Endodermal cell (in vitro differentiated cells): ENCODE results near the gene EML4. TPM values are rescaled to one million over a fixed set of nuclear protein-coding genes. Genes with fewer than 3 reads are reported as not detected.

ENCODE experiments used
- DNase-seq: peaks from one replicate; pipeline ENCODE4 v3.0.0-alpha.2; 2017
- H3K27ac ChIP-seq: 2 replicates; pipeline ENCODE4 v1.5.1; 2013; ENCODE audit warnings: mild to moderate bottlenecking, low read depth, low read length, moderate library complexity
- H3K27me3 ChIP-seq: 2 replicates; pipeline ENCODE4 v1.6.1; 2013; ENCODE audit warnings: mild to moderate bottlenecking, low read length, moderate library complexity; ENCODE audit not compliant: insufficient read depth, control insufficient read depth, poor library complexity, severe bottlenecking
- H3K36me3 ChIP-seq: 2 replicates; pipeline ENCODE4 v1.7.0; 2013; ENCODE audit warnings: mild to moderate bottlenecking, low read length, moderate library complexity; ENCODE audit not compliant: control insufficient read depth, insufficient read depth
- H3K4me1 ChIP-seq: one replicate; pipeline ENCODE4 v1.7.0; 2013; ENCODE audit warnings: low read length; ENCODE audit not compliant: control insufficient read depth, insufficient read depth
- H3K4me3 ChIP-seq: 2 replicates; pipeline ENCODE4 v1.5.1; 2013; ENCODE audit warnings: mild to moderate bottlenecking, low read length, moderate library complexity
- H3K9ac ChIP-seq: 2 replicates; pipeline ENCODE4 v1.6.1; 2013; ENCODE audit warnings: mild to moderate bottlenecking, low read length, moderate library complexity; ENCODE audit not compliant: poor library complexity, severe bottlenecking; ENCODE audit errors: extremely low read depth
- H3K9me3 ChIP-seq: 2 replicates; pipeline ENCODE4 v1.6.1; 2013; ENCODE audit warnings: mild to moderate bottlenecking, low read length, moderate library complexity; ENCODE audit not compliant: control insufficient read depth
- H3K27ac Mint-ChIP-seq: 2 replicates; pipeline ENCODE4 v1.8.0; 2020; ENCODE audit warnings: mixed read lengths
- H3K27me3 Mint-ChIP-seq: 2 replicates; pipeline ENCODE4 v1.8.0; 2021; ENCODE audit warnings: mild to moderate bottlenecking, mixed read lengths; ENCODE audit not compliant: insufficient read depth
- H3K36me3 Mint-ChIP-seq: 2 replicates; pipeline ENCODE4 v1.8.0; 2020; ENCODE audit warnings: low read depth, mixed read lengths
- H3K4me1 Mint-ChIP-seq: 2 replicates; pipeline ENCODE4 v1.8.0; 2020; ENCODE audit warnings: mixed read lengths
- H3K4me3 Mint-ChIP-seq: 2 replicates; pipeline ENCODE4 v1.8.0; 2020; ENCODE audit warnings: mild to moderate bottlenecking, moderate library complexity, mixed read lengths
- H3K9me3 Mint-ChIP-seq: 2 replicates; pipeline ENCODE4 v1.8.0; 2020; ENCODE audit warnings: mild to moderate bottlenecking, mixed read lengths
- CTCF ChIP-seq: fragments of 200-600 bp; sonication (generic); conservative IDR thresholded peaks from 2 replicates; pipeline ENCODE4 v1.5.0; 2021; ENCODE audit warnings: antibody characterized with exemption, mild to moderate bottlenecking
- WGBS, 2 experiments: methylation state at CpG; one replicate each; pipeline versions ENCODE4 v1.1.5 to v1.1.7; 2013; ENCODE audit warnings: missing lambda C conversion rate in 2 of 2, mixed read lengths in 1 of 2; ENCODE audit not compliant: insufficient coverage in 1 of 2, insufficient read length in 1 of 2; 5-methylcytosine and 5-hydroxymethylcytosine counted together
- total RNA-seq, 2 donors: library from RNA; stranded (reverse); fragmentation: NEBNext Ultra II Directional in 1 of 2; extraction: Animal tissue kit (Norgen Biotek cat#: 25700) in 1 of 2; gene quantifications; 2 replicates in 1 of 2; 3 replicates in 1 of 2; pipeline ENCODE4 v1.2.1, GENCODE V29; 2021

EML4 gene
- total RNA-seq, 2 donors from 2014 or later: 84.6 to 90.9 TPM

- Mint-ChIP-seq H3K27ac (no peak overlapping the region), H3K4me3 (no peak overlapping the region), H3K36me3 (peaks cover 25% of the 10 kb centered on the region), H3K9me3 (peaks cover 5% of the 10 kb centered on the region), H3K4me1 (peaks cover 31% of the 10 kb centered on the region), H3K27me3 (no peaks in the 10 kb centered on the region)
- no peak for TF ChIP-seq CTCF
- Histone ChIP-seq H3K27me3 (no peaks in the 10 kb centered on the region), H3K9ac (no peak overlapping the region), H3K4me3 (no peak overlapping the region), H3K9me3 (peaks cover 7% of the 10 kb centered on the region), H3K4me1 (no peaks in the 10 kb centered on the region), H3K36me3 (peaks cover 11% of the 10 kb centered on the region), H3K27ac (no peak overlapping the region)
- WGBS, 2 experiments: 95 to 100% methylated on average over 1 to 3 of the region's 3 CpGs
- DNase-seq: no peak
These were observed 50.0 kb downstream of the EML4 start for GRCh38 chr2:42219160-42219559.

GRCh38 chr2:42220566-42220965 lies 51.4 kb downstream of the EML4 start:
- H3K27ac ChIP-seq: no peak overlapping the region
- 89 to 94% methylated on average over 3 of the region's 3 CpGs for WGBS, 2 experiments
- H3K4me3 Mint-ChIP-seq: no peak overlapping the region
- peaks cover 7% of the 10 kb centered on the region for H3K9me3 ChIP-seq
- H3K36me3 Mint-ChIP-seq: peaks cover 25% of the 10 kb centered on the region
- H3K4me1 Mint-ChIP-seq: peaks cover 27% of the 10 kb centered on the region
- H3K27me3 Mint-ChIP-seq: no peaks in the 10 kb centered on the region
- no peaks in the 10 kb centered on the region for H3K4me1 ChIP-seq
- DNase-seq: no peak
- no peak overlapping the region for H3K4me3 ChIP-seq
- H3K36me3 ChIP-seq: peaks cover 11% of the 10 kb centered on the region
- H3K27ac Mint-ChIP-seq: no peak overlapping the region
- TF ChIP-seq CTCF: no peak
- H3K9ac ChIP-seq: no peak overlapping the region
- H3K9me3 Mint-ChIP-seq: peaks cover 5% of the 10 kb centered on the region
- no peaks in the 10 kb centered on the region for H3K27me3 ChIP-seq

- no peak overlapping the region for H3K9ac ChIP-seq
- no peak overlapping the region for H3K27ac ChIP-seq
- no peaks in the 10 kb centered on the region for H3K27me3 Mint-ChIP-seq
- no peak for TF ChIP-seq CTCF
- DNase-seq: no peak
- H3K27me3 ChIP-seq: no peaks in the 10 kb centered on the region
- no peaks in the 10 kb centered on the region for H3K9me3 Mint-ChIP-seq
- H3K36me3 Mint-ChIP-seq: peaks cover 17% of the 10 kb centered on the region
- H3K9me3 ChIP-seq: no peaks in the 10 kb centered on the region
- H3K4me1 Mint-ChIP-seq: peaks cover 25% of the 10 kb centered on the region
- H3K27ac Mint-ChIP-seq: no peak overlapping the region
- no peak overlapping the region for H3K4me3 Mint-ChIP-seq
- WGBS, 2 experiments: 97 to 100% methylated on average over 2 to 4 of the region's 4 CpGs
- H3K36me3 ChIP-seq: peaks cover 11% of the 10 kb centered on the region
- no peak overlapping the region for H3K4me3 ChIP-seq
- H3K4me1 ChIP-seq: no peaks in the 10 kb centered on the region
These were observed 54.1 kb downstream of the EML4 start for GRCh38 chr2:42223067-42223854.
